Progenitor cell of endocrine pancreas (in vitro differentiated cells): ENCODE results near the gene CRYZL1. TPM values are rescaled to one million over a fixed set of nuclear protein-coding genes. Genes with fewer than 3 reads are reported as not detected.

Experiments
- DNase-seq: peaks from one replicate; pipeline ENCODE4 v3.0.0; 2021; ENCODE audit warnings: low spot score; ENCODE audit not compliant: unreplicated experiment
- H3K27ac Mint-ChIP-seq: 2 replicates; pipeline ENCODE4 v1.8.0; 2021; ENCODE audit warnings: mild to moderate bottlenecking, moderate library complexity, mixed read lengths
- H3K27me3 Mint-ChIP-seq: 2 replicates; pipeline ENCODE4 v1.8.0; 2021; ENCODE audit warnings: mixed read lengths
- H3K36me3 Mint-ChIP-seq: 2 replicates; pipeline ENCODE4 v1.8.0; 2022; ENCODE audit warnings: mixed read lengths; ENCODE audit not compliant: insufficient read depth
- H3K4me1 Mint-ChIP-seq: 2 replicates; pipeline ENCODE4 v1.8.0; 2021; ENCODE audit warnings: low read depth, mixed read lengths
- H3K4me3 Mint-ChIP-seq: 2 replicates; pipeline ENCODE4 v1.8.0; 2021; ENCODE audit warnings: low read depth, mild to moderate bottlenecking, moderate library complexity, mixed read lengths
- H3K9me3 Mint-ChIP-seq: 2 replicates; pipeline ENCODE4 v1.8.0; 2021; ENCODE audit warnings: low read depth, mixed read lengths
- total RNA-seq: library from RNA; stranded (reverse); gene quantifications from 2 replicates; pipeline ENCODE4 v1.2.1, GENCODE V29; 2021
- TF ChIP-seq, protein P1 (sequence below): fragments of 200-600 bp; sonication (generic); IDR thresholded peaks from one replicate; pipeline ENCODE4 v1.5.0; 2021; ENCODE audit warnings: antibody characterized with exemption, mild to moderate bottlenecking; ENCODE audit not compliant: unreplicated experiment

CRYZL1 gene
- total RNA-seq, 1 donor from 2014 or later: 42.8 TPM

DNA sequence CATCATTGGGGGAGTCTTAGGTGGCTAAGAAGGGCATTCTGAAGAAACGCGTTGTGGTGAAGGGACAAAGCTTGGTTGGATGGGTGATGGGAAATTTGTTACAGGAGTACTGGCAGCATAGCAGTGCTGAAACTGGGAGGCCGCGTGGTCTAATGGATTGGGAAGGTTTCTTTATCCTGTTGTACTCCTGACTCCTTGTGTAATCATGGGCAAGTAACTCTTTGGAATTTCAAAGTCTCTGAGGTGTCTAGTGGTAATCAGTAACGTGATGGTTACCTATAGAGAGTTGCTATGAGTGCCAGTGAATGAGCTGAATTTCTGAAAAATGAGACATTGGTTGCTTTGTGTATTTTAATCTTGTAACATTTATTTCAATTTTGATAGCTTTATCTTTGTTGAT lies 71.5 kb downstream of the CRYZL1 start:
- Mint-ChIP-seq H3K27me3 (no peaks in the 10 kb centered on the region), H3K36me3 (peaks cover 16% of the 10 kb centered on the region), H3K27ac (peak overlapping the region; percentile 59), H3K9me3 (no peaks in the 10 kb centered on the region), H3K4me3 (no peak overlapping the region), H3K4me1 (no peaks in the 10 kb centered on the region)
- TF ChIP-seq, protein P1, sequence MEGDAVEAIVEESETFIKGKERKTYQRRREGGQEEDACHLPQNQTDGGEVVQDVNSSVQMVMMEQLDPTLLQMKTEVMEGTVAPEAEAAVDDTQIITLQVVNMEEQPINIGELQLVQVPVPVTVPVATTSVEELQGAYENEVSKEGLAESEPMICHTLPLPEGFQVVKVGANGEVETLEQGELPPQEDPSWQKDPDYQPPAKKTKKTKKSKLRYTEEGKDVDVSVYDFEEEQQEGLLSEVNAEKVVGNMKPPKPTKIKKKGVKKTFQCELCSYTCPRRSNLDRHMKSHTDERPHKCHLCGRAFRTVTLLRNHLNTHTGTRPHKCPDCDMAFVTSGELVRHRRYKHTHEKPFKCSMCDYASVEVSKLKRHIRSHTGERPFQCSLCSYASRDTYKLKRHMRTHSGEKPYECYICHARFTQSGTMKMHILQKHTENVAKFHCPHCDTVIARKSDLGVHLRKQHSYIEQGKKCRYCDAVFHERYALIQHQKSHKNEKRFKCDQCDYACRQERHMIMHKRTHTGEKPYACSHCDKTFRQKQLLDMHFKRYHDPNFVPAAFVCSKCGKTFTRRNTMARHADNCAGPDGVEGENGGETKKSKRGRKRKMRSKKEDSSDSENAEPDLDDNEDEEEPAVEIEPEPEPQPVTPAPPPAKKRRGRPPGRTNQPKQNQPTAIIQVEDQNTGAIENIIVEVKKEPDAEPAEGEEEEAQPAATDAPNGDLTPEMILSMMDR: no peak
- no peak for DNase-seq

DNA sequence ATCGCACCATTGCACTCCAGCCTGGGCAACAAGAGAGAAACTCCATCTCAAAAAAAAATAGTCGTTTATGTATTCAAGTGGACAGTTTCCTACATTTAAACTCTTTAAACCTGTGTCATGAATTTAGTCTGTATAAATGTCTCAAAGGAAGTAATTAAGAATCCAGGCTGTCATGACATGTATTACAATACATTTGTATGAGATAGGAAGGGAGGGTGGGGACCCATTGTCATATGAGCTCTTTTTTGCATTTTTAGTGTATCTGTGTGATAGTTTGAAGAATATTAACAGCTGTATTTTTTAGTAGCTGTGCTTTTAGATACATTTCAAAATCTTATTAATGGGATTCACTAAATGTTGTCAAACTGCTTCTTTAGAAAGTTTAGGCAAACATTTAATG lies 73.1 kb downstream of the CRYZL1 start:
- peaks cover 15% of the 10 kb centered on the region for H3K36me3 Mint-ChIP-seq

DNA sequence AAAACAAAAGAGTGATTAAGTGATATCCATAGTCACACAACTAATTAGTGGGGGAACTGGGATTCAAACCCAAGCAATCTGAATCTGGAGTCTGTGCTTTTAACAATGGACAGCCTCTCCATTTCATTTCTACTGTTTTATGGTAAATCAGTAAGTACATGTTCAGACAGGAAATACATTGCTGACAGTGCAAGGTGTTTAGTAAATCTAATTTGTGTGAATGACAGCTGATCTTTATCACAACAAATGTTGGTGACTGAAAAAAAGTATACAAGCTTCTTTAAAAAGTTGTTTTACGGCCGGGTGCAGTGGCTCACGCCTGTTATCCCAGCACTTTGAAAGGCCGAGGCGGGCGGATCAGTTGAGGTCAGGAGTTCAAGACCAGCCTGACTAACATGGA lies 73.6 kb downstream of the CRYZL1 start:
- no peaks in the 10 kb centered on the region for H3K9me3 Mint-ChIP-seq
- H3K36me3 Mint-ChIP-seq: peaks cover 14% of the 10 kb centered on the region
- no peak for DNase-seq
- peak overlapping the region; percentile 85 for H3K27ac Mint-ChIP-seq
- H3K4me3 Mint-ChIP-seq: no peak overlapping the region
- H3K4me1 Mint-ChIP-seq: no peaks in the 10 kb centered on the region
- H3K27me3 Mint-ChIP-seq: no peaks in the 10 kb centered on the region
- TF ChIP-seq, protein P1: no peak

More for the DNA sequence above, 73.1 kb downstream of the CRYZL1 start:
- no peaks in the 10 kb centered on the region for H3K27me3 Mint-ChIP-seq
- no peak overlapping the region for H3K4me3 Mint-ChIP-seq
- DNase-seq: no peak
- peak overlapping the region; percentile 73 for H3K27ac Mint-ChIP-seq
- no peaks in the 10 kb centered on the region for H3K4me1 Mint-ChIP-seq
- no peaks in the 10 kb centered on the region for H3K9me3 Mint-ChIP-seq
- TF ChIP-seq, protein P1: no peak

DNA sequence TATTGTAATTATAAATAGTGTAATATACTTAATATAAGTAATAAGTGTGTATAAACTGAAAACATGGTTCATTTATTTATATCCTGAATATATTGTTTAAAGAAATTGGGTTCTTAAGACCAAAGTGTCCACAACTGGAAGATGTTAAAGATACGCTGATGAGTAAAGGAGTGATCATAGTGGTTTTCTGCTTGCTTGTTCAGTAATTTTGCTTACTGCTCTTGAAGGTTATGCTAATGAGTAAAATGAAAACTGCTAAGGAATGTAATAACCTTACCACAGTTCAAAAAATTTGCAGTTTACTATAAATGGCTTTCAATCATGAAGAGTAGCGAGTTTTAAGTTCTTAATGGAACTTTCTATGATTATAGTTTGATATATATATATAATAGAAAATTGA lies 75.0 kb downstream of the CRYZL1 start:
- H3K27ac Mint-ChIP-seq: no peak overlapping the region
- no peaks in the 10 kb centered on the region for H3K4me1 Mint-ChIP-seq
- no peaks in the 10 kb centered on the region for H3K9me3 Mint-ChIP-seq
- no peaks in the 10 kb centered on the region for H3K27me3 Mint-ChIP-seq
- H3K4me3 Mint-ChIP-seq: no peak overlapping the region
- peaks cover 14% of the 10 kb centered on the region for H3K36me3 Mint-ChIP-seq
- TF ChIP-seq, protein P1: no peak
- DNase-seq: no peak

DNA sequence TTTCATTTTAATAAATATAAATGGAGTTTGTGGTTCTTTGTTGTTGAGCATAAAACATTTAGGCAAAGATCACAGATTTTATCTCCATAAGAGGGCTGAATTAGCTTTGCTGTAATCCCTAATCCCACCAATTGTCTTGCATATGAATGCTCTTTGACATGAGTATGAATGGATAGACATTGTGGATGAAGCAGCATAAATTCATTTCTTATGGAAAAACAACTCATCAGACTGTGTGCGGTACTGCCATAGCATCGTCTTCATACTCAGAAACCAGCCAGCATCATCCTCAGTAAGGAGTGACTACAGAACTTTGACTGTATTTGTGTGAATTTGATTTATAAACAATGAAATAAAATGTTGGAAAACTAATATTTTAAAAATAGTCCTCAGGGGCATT lies 79.2 kb downstream of the CRYZL1 start:
- TF ChIP-seq, protein P1: no peak
- H3K9me3 Mint-ChIP-seq: no peaks in the 10 kb centered on the region
- no peaks in the 10 kb centered on the region for H3K4me1 Mint-ChIP-seq

More for the DNA sequence above, 79.2 kb downstream of the CRYZL1 start:
- DNase-seq: no peak
- H3K27me3 Mint-ChIP-seq: no peaks in the 10 kb centered on the region
- H3K27ac Mint-ChIP-seq: no peak overlapping the region
- H3K36me3 Mint-ChIP-seq: peaks cover 33% of the 10 kb centered on the region
- H3K4me3 Mint-ChIP-seq: no peak overlapping the region
